GF-D8 (cell line): ENCODE measurements around the gene LRRC8A.
"Not testable (repeated sequence)": the region's sequence is repeated elsewhere in the genome, so short reads cannot be mapped to it uniquely, and the experiment has no call there.

Experiments used
- DNase-seq: peaks from one replicate; lab custom pipeline; 2025; lab: John Stamatoyannopoulos, UW

Gene LRRC8A

DNA sequence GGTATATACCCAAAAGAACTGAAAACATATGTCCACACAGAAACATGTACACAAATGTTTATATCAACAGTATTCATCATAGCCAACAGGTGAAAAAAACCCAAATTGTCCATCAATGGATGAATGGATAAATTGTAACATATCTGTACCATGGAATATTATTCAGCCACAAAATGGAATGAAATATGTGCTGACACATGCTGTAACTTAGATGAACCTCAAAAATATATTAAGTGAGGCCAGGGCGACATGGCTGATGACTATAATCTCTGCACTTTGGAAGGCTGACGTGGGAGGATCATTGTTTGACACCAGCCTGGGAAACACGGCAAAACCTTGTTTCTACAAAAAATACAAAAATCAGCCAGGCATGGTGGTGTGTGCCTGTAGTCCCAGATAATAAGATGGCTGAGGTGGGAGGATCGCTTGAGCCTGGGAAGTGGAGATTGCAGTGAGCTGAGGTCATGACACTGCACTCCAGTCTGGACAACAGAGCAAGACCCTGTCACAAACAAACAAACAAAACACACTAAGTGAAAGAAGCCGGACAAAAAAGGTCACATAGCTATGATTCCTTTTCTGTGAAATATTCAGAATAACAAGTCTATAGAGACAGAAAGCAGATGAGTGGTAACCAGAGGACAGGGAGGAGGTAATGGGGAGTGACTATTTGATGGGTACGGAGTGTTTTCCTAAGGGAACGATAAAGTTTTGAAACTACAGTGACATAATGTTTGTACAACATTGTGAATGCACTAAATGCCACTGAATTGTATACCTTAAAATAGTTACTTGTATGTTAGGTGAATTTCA, 11.6 kb upstream of the LRRC8A start:
- DNase-seq = no peak

DNA sequence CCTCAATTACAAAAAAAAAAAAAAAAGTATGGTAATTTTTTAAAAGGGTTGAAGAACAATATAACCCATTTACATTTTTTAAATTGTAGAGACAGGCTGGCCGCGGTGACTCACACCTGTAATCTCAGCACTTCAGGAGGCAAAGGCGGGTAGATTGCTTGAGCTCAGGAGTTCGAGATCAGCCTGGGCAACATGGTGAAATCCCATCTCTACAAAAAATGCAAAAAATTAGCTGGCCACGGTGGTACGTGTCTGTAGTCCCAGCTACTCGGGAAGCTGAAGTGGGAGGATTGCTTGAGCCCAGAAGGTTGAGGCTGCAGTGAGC, 11.0 kb upstream of the LRRC8A start:
- not testable (repeated sequence) for DNase-seq

DNA sequence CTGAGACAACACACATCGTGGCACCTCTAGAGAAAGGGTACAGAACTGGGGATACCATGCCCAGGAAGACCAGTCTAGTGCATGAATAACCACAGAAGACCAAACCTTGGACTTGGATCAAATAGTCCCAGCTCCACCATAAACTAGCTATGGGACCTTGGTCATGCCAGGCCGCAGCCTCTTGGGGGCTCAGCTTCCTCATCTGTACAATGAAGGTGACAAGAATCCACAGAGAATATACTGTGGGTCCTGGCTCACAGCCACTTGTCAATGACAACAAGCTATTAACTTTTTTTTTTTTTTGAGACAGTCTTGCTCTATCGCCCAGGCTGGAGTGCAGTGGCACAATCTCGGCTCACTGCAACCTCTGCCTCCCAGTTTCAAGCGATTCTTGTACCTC, 4.1 kb upstream of the LRRC8A start:
- no peak for DNase-seq

DNA sequence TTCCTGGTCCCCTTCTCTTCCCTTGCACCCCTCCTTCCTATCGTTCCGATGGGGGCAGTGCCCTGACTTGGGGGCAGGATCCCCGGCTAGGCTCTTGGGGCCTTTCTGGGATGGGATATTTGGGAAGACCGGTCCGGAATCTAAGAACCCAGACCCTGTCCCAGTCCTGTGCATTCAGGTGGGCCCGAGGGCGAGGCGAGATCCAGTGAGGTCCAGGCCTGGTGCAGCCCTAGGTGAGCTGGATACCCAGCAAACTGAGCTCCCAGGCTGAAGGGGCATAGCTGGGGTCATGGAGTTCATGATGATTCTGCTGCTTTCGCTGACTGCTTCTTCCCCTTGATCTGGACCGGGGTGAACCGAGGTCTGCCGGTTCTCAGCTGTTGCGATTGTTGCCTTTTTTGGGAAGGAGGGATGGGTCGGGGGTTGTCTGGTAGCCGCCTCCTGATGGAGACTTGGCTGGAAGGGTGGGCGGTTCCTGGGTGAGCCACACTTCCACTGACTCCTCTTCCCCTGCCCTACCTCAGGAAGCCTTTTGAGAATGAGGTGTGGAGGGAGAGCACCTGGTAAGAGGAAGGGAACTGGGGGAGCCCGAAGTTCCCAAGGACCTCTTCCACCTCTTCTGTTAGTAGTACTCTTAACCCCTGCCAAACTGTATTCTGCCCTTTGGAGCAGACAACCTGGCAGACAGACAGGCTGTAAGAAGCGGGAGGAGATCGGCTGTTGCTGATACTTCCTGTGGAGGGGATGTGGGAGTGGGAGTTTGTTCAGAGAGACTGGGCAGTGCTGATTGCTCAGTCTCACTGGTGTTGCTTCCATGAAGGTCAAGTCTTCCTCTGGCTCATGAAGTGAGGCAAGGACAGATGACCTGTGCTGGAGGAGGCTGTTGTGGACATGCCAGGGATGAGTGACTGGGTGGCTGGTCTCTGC, 1.0 kb downstream of the LRRC8A start:
- DNase-seq = no peak

DNA sequence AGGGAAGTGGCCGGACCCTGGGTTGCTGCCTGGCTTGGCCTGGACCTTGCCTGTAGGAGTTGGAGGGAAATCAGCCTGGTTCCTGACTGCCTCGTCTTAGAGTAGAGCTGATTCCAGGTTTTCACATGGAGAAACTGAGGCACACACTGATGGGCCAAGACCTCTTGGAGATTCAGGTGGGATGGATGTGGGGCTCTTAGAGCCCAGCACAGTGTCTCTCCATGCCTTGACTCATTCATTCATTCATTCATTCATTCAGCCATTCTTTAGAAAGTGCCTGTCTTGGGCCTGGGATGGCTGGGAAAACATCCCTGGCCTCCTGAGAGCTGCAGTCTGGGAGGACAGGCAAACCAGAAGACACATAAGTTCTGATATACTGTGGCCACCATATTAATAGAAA, 2.2 kb downstream of the LRRC8A start:
- DNase-seq = no peak

DNA sequence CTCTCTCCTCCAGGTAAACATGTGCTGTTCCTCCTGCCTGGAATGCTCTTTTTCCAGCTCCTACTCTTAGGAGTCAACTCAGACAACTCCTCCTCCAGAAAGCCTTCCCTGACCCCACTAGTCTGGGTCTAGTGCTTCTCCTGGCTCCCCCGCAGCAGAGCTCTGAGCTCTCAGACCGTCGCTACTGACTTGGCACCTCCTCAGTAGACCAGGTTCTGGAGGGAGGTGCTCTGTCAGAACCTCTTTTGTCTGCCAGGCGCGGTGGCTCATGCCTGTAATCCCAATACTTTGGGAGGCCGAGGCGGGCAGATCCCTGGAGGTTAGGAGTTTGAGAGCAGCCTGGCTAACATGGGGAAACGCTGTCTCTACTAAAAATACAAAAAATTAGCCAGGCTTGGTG, 3.4 kb downstream of the LRRC8A start:
- no peak for DNase-seq

DNA sequence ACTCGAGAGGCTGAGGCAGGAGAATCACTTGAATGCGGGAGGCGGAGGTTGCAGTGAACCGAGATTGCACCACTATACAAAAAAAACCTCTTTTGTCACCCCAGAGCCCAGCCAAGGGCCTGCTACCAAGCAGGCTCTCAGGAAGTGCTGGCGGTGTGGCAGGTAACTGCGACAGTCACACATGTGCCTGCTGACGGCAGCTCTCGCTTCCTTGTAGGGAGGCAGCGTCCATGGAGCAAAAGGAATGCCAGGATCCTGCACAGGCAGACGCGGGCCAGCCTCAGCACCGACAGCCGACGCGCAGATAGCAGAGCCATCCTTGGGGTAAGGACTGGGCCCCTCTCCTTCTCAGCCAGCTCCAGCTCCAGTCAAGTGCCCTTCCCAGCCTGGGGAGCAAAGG, 3.9 kb downstream of the LRRC8A start:
- no peak for DNase-seq

DNA sequence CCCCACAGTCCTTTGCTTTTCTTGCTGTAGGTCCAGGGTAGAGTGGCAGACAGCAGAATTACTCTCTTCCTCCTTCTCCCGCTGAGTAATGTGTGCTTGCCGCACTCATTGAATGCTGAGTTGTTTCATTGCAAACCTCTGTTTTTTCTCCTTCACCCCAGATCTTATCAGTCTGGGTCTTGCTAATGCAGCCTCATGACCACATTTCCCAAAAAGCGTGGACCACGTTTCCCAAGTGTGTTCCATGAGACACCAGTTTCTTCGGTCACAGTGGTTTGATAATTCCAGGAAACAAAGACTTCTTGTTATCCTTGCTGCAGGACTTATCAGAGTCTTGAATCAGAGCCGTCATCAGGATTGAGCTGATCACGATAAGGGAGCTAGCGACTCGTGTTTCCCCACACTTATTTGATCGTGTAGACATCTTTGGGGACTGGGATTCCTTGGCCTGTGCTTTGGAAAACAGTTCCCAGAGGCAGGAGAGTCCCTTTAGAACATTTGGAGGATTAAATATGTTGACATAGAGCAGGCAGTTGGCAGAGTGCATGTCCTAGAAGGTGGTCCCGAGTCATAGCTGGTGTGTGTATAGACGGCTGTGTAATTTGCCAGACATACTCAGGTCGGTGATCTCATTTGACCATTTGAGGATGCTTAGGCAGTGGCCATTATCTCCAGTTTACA, 4.4 kb downstream of the LRRC8A start:
- DNase-seq = peak; percentile 72

DNA sequence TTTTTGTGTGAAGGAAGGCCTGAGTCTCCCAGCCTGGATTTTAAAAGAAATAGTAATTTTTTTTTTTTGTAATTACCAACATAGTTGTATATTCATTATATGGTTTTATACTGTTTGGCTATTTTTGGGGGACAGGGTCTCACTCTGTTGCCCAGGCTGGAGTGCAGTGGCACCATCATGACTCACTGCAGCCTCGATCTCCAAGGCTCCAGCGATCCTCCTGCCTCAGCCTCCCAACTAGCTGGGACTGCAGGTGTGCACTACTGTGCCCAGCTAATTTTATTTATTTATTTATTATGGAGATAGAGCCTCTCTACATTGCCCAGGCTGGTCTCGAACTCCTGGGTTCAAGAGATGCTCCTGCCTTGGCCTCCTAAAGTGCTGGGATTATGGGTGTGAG, 5.1 kb downstream of the LRRC8A start:
- DNase-seq = no peak

DNA sequence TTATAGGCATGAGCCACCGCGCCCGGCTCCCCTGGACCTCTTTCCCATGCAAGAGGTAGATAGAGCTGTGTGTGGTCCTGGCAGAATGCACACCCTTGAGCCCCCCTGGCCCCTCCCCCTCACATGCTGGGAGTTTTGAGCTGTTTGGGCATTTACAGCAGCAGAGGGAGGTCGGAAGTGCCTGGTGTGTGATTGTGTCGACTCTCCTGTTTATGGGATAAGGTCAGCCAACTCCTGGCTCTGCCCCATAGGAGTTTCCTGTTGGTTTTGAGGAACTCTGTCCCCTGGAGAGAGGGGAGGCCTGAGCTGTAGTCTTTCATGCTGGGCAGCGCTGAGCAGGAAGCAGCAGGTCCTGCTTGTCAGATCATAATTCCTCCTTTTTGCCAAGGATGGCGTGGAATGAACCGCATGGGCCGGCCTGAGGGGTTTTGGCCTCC, 6.0 kb downstream of the LRRC8A start:
- no peak for DNase-seq

DNA sequence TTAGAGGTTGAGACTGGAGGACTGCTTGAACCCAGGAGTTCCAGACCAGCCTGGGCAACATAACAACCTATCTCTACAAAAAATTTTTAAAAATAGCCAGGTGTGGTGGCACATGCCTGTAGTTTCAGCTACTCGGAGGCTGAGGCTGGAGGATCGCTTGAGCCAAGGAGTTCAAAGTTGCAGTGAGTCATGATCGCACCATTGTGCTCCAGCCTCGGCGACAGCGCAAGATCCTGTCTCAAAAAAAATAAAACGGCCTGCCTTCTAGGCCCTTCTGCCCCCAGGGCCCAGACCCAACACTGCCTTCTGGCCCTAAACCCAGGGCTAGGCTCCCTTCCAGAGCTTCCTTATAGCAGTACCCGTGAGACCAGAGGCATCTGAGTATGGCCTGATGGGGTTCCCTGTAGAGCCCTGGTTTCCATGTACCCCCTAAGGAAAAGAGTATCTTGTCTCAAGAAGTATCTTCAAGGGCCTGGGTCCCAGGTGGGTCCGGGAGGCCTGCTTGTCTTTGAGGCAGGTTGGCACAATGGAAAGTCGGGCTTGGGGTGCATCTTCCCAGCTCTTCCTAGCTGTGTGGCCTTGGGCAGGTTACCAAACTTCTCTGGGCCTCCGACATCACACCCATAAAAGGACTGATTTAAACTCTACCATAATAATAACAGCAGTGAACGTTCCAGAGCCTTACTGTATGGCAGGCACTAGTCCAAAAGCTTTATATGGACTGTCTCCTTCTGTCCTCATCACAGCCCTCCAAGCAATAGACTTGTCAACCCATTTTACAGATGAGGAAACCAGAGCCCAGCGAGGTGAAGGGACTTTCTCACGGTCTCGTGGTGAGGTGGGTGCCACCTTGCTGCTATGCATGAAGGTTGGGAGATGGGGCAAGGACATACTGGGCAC, 9.6 kb downstream of the LRRC8A start:
- DNase-seq = no peak

DNA sequence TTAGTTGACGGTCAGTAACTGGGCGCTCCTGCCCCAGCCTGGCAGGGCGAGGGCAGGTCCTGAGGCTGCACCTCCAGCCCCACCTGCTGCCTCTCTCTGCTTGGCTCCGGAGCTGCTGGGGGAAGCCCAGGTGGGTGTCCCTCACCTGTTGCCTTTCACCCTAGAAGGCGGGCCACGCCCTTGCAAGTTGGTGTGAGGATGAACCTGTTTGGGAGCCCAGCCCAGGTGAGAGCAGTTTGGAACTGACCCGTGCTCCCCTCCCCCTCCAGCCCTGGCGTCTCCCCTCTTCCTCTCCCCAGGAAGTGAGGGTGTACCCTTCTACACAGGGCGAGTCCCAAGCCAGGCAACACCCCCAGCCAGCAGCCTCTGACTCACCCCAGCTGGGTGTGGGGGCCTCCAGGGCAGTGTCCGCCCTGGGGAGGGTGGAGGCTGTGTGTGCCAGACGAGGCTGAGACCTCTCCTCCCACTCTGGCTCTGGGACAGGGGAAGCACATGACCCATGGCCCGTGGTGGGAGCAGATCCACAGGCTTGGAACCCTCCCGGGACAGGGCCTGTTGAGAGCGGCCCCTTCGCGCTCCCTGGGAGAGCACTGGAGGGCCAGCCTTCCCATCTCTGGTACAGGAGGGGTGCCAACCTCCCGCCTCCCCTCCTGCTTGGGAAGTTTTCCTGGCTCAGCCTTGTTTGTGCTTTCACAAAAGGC, 10.4 kb downstream of the LRRC8A start:
- no peak for DNase-seq

DNA sequence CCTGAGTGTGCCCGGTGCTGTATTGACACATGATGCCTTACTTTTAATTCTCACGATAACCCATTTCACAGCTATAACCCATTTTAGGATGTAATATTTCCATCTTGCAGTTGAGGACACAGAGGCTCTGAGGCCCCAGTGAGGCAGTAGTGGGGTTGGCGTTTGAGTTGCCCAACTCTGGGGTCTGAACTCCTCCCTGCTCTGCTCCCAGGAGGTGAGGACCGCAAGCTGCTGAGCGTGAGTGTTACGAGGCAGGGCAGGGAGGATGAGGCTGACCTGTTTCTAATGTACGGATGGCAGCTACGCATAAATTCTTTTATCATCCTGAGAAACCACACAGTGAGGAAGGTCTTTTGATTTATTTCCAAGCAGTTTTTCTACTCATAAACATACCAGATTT, 11.4 kb downstream of the LRRC8A start:
- DNase-seq = no peak

DNA sequence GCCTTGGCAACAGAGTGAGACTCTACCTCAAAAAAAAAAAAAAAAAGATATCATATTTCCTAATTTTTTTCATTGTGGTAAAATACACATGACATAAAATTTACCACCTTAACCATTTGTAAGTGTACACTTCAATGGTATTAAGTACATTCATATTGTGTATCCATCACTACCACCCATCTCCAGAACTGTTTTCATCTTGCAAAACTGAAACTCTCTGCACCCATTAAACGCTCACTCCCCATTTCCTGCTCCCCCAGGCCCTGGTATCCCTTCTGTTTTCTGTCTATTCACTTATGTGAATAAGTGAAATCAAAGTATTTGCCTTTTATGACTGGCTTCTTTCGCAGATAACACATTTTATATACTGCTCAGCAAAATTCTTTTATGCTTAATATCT, 12.8 kb downstream of the LRRC8A start:
- DNase-seq = no peak

DNA sequence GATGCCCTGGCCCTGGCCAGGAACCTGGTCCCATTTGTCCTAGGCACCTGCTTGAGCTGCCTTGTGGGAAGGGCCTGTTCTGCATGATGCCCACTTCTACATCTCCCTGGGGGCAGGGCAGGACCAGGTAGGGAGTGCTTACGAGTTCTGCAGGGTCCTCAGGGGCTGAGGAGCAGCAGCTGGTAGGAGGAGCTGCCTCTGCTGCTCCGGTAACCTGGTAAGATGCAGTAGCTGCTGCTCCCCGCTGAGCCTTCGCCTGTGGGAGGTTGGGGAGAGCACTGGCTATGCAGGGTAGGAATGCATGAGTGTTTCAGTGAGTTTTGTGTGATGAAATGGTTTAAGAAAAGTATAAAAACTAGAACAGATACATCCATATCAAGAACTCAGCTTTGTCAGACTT, 13.6 kb downstream of the LRRC8A start:
- DNase-seq = no peak

DNA sequence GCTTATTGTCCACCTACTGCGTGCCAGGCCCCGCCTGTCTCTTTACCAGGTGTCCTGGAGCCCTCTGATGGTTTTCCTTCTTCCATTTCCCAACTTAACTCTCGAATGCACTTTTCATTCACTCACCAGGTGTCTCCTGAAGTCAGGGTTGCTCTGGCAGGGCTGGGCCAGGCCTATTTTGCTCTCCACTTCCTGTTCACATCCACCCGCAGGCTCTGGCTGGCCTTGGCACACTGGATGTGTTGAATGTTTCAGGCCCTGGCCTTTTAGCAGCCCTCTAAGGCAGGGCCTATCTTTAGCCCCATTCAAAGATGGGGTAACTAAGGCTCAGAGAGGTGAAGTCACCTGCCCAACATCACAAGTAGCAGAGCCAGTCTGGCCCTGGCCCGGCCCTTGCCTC, 16.4 kb downstream of the LRRC8A start:
- DNase-seq = no peak

DNA sequence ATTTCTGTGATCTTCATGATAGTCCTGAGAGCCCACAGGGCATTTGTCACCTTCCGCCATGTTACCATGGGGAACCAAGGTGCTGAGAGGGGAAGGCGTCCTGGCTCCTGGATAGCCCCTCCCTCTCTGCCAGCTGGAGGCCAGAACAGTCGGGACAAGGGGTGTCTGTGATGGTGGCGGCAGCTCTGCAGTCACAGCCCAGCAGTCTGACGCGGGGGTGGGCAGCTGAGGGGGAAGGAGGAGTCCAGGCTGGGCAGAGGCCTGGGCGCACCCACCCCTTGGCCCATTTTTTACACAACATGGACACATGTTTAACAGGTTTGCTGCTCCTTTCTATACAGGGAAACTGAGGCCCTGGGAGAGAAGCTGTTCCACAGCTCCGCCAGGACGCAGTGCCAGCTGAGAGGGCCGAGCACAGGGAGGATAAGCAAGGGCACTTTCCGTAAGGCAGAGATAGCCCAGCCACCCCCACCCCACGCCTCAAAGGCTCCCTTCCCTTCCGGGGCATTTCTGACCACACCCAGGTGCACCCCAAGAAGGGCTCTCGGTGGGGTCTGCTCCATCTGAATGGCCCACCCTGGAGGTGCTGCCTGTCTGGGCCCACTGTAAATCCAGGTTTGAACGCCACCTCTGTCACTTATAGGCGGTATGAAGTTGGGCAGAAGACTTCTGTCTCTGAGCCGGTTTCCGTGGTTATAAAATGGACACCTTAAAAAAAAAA, 17.1 kb downstream of the LRRC8A start:
- DNase-seq = no peak

DNA sequence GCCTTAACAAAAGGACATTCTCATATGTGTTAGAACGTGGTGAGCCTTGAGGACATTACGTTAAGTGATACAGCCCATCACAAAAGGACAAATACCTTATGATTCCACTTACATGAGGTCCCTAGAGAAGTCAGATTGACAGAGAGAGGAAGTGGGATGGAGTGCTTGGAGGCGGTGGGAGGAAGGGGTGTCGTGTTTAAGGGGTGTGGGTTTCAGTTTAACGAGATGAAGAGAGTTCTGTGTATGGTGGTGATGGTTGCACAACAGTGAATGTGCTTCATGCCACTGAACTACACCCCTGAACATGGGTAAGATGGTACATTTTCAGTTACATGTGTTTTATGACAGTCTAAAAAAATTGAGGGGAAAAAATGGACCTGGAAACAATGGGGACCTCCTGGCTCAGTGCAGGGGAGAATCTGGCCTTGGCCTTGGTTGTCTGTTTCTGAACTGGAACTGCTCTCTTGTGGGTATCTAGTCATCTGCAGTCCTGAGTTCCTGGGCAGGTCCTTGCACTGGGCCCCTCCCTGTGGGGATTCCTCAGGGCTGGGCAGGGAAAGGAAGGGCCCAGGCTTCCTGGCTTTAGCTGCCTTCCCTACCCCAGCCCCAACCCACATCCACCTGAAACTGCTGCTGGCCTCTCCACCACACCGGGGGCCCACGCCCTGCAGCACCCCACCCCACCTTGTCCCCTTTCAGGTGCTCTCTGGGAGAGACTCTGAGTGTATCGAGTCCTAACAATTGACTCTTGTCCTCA, 17.8 kb downstream of the LRRC8A start:
- DNase-seq = peak; percentile 55

DNA sequence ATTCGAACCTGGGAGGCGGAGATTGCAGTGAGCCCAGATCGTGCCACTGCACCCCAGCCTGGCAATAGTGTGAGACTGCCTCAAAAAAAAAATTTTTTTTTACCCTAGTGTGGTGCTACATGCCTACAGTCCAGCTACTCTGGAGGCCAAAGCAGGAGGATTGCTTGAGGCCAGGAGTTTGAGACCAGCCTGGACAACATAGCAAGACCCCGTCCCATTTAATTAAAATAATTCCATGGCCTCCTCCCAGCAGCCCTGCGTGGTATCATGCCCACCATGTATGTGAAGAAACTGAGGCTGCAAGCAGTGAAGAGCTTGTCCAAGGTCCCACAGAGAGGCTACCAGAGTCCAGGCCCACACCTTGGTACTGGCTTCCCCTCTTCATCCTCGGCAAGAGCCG, 19.4 kb downstream of the LRRC8A start:
- no peak for DNase-seq

DNA sequence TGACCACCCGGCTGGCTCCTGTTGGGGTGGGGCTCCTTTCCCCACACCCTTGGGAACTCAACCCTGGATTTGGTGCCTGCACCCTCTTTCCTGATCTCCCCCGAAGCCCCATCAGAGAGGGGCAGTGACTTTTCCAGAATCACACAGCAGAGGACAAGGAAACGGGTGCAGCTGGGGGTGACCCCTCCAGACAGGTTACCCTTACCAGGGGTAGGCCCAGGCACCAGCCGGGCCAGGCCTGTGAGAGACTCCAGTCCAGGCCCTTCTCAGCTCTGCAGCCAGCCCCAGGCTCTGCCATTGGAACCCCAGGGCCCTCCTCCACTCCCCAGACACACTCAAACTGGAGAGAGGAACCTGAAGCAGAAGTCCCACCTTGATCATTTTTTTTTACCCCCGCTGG, 19.9 kb downstream of the LRRC8A start:
- DNase-seq = no peak
